GM18861 (cell line): ENCODE measurements around the gene ST3GAL2.
"Not testable (repeated sequence)": the region's sequence is repeated elsewhere in the genome, so short reads cannot be mapped to it uniquely, and the experiment has no call there.

Experiments
- ATAC-seq: cut with Tn5 transposase; IDR thresholded peaks from one replicate; pipeline ENCODE4 v1.9.1; 2021; ENCODE audit not compliant: unreplicated experiment

The ST3GAL2 gene

GRCh38 chr16:70419384-70420327 lies 19.2 kb downstream of the ST3GAL2 start:
- ATAC-seq, result no peak

DNA sequence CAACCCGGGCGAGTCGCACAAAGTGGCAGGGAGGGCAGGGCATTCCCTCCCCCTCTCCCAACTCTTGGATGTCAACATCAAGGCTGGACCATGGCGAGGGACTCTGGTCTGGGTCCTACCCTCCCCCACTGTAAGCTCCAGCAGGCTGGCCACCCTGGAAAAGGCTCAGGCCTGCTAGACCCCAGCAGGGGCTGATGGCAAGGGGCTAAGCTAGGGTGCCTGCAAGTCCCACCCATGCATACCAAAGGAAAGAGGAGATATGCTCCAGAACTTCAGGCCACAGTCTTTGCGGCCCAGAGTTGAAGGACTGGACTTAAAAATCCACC lies 19.9 kb downstream of the ST3GAL2 start:
- no peak for ATAC-seq

GRCh38 chr16:70418274-70418992 lies 20.5 kb downstream of the ST3GAL2 start:
- no peak for ATAC-seq

DNA sequence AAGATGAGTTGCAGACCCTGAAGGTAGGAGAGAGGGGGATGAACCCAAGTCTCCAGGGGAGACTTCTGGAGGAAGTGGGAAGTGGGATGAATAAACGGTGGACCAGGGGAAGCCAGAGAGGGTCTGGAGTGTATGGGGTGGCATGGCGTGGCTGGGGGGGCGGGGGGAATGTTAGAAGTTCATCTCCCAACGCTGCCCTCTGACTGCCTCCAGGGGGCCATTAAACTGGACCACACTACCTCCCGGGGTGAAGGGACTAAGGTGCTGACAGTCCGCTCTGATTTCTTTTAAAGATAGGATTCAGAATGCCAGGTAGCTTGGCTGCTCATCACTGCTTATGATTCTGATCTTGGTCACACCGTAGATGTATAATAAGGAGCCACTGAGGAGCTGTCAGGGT lies 21.2 kb downstream of the ST3GAL2 start:
- no peak for ATAC-seq

DNA sequence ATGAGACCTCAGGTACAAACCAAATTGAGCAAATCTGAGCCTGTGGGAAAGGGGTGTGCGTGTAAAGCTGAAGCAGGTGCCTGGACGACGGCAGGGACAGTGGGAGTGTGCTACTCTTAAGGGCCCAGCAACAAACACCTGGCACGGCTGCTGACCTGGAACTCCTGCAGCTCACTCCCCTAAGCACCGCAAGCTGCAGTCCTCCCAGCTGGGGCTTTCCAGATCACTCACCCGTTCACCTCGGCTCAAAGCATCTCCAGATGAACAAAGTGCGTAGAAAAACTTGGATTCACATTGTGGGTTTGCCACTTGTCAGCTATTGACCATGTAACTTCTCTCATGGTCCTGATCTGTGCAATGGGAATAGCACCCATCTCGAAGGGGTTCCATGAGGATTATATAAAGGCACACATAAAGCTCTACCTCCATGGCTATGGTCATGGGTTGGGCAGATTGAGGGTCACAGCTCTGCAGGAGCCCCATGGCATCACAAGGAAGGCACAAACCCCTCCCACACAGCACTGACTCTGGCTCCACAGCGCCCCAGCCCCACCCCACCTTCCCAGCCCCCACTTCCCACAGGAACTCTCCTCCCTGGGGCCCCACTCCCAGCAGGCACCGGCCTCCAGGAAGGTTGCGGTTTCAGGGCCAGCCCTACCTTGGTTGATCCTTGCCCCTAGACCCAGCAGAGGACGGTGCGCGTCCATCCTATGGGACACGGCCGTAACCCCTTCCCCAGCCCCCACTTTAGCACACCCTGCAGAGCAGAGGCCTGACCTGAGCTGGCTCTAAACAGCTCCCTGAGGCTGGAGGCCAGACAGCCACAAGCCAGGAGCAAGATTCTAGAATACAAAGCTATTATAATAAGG lies 21.9 kb downstream of the ST3GAL2 start:
- ATAC-seq, result peak; percentile 79

DNA sequence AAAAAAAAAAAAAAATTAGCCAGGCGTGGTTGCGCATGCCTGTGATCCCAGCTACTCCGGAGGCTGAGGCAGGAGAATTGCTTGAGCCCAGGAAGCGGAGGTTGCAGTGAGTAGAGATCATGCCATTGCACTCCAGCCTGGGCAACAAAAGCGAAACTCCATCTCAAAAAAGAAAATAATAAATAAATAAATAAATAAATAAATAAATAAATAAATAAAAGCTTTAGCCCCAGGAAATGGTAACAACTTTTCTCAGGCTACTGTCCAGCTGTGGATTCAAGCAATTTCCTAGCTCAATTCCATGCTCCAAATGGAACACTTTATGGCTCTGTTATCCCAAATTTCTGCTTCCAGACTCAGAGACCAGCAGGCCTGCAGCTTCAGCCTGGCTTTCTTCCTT lies 25.3 kb downstream of the ST3GAL2 start:
- not testable (repeated sequence) for ATAC-seq

GRCh38 chr16:70412385-70412784 lies 26.5 kb downstream of the ST3GAL2 start:
- no peak for ATAC-seq

DNA sequence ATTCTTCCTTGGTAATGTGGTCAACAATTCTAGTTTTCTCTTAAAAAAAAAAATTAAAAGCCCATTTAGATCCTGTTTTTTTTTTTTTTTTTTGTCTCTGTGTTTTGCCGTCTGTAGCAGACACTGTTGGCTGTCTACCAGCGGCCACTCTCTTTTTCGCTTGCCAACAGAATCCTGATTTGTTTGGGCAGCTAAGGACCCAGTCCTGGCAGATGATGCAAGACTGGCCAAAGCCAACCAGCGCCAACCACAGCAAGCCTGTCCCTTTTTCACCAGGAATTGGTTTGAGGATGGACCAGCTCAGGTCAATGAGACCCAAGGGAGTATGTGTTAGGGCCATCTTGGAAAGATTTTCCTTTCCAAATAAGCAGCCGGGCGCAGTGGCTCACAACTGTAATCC lies 28.2 kb downstream of the ST3GAL2 start:
- ATAC-seq, result no peak

DNA sequence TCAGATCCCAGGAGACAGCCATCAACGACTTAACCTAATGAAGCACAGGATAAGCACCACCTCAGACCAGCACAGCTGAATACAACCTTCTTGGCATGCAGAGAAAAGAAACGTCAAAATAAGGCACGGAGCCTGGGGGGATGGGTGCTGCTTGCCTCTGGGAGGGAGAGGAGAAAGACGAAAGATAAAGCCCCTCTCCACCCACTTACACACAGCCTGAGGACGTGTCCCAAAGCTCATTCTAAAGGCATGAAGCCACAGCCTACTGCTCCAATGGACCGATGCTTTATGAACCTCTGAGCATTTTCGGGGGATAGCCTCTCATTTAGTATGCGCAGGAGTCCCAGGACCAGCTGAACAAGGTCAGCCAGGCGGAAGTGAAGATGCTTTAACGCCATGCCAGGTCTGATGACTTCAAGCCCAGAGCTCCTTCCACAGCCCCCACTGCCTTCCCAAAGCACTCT lies 31.1 kb downstream of the ST3GAL2 start:
- no peak for ATAC-seq

DNA sequence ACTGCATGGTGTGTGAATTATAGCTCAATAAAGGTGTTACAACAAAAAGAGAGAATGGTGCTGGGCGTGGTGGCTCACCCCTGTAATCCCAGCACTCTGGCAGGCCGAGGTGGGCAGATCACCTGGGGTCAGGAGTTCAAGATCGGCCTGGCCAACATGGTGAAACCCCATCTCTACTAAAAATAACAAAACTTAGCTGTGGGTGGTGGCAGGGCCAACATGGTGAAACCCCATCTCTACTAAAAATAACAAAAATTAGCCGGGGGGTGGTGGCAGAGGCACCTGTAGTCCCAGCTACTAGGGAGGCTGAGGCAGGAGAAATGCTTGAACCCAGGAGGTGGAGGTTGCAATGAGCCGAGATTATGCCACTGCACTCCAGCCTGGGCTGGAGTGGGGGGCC lies 32.8 kb downstream of the ST3GAL2 start:
- ATAC-seq, result not testable (repeated sequence)

DNA sequence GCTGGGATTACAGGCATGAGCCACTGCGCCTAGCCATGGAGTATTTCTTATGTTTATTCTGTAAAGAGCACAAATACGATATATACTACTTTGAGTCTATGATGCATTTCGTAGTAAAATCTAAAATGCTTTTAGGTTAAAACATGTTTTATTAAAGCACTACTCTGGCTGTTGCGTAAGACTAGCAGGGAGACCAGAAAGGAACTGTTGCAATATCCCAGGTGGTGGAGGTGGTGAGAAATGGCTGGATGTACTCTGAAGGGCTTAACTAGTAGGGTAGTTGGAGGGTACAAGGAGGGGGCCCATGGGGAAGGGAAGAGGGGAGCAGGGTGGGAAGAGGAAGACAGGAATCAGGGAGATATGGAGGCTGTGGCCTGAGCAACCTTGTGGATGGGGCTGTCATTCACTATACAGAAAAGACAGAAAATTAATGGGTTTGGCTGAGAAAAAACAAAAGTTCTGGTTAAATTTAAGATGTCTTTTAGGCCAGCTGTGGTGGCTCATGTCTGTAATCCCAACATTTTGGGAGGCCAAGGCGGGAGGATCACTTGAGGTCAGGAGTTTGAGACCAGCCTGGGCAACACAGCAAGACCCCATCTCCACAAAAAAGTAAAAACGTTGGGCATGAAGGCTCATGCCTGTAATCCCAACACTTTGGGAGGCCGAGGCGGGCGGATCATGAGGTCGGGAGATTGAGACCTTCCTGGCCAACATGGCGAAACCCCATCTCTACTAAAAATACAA lies 35.8 kb downstream of the ST3GAL2 start:
- ATAC-seq, result no peak

DNA sequence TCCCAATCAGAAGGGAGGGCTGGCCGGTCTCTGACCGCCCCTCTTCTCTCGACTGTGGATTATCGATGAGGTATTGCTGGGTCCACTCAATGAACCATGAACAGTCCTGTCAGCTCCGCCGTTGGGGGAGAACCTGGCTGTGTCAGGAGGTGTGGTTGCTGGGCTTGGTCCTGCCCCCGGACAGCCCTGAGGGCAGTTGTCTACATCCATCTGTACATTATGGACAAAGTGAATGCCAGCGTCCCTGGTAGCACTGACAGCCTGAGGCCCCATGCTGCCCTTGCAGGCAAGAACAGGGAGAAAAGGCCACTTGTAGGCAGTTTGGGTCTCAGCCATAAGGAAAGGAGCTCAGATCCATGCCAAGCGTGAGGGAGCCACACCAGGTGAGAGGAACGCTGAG lies 38.9 kb downstream of the ST3GAL2 start:
- no peak for ATAC-seq

DNA sequence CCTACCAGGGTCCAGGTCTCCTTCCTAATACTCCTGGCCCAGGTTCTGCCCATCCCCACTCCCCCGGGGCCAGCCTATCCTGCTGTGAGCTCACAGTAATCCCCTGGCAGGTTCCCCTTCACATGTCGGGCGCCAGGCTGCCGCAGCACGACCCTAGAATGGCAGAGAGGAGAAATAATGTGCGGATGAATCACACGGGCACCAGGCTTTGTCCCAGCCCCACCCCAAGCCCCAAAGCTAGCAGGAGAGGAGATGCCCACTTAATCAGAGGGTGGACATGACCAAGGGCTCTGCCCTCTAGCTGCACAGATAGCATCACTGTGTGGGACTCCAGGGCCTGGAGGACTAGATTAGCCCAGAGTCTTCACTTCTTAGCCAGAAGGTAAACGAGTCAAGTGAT lies 39.5 kb downstream of the ST3GAL2 start:
- no peak for ATAC-seq

DNA sequence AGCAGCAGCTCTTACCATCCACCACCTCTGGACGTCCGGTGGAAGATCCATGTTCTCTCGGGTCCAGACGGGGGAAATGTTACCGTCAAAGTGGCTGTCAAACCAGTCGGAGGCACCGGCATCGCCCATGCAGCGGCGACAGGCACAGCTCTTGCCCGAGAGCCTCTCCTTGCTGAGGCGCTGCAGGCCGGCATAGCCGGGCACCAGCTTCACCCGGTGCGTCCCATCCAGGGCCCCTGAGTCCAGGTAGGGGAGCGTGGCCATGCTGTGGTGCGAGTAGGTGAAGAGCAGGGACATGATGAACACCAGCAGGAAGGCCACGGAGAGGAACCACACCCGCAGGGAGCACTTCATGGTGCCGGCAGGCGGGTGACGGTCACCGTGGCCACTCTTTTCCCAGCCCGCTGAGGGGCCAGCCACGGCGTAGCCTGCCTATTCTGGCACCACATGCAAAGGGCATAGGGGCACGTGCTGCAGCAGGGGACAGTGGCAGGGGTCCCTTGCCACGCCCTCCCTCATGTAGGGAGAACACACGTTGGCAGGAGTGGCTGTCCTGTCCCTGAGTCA lies 40.6 kb downstream of the ST3GAL2 start:
- ATAC-seq, result no peak

- ATAC-seq, result no peak
Measured at GRCh38 chr16:70396246-70396904, 42.5 kb downstream of the ST3GAL2 start.

GRCh38 chr16:70395345-70395901 lies 43.5 kb downstream of the ST3GAL2 start:
- no peak for ATAC-seq

DNA sequence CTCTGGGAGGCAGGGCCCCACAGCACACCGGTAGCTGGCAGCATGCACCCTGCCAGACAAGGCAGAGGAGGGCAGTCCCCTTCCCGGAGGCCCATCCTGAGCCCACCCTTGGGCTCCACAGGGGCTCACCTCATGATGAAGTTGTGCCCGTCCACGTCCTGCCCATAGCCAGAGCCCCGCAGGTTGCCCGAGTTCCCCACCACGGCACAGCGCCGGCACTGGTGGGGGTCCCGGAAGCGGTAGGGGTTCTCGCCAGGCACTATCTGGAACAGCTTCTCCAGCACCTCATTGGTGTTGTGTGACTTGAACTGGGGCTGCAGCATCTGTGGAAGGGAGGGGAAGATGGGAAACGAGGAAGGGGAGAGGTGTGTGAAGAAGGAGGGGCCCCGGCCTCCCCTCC lies 44.0 kb downstream of the ST3GAL2 start:
- no peak for ATAC-seq

DNA sequence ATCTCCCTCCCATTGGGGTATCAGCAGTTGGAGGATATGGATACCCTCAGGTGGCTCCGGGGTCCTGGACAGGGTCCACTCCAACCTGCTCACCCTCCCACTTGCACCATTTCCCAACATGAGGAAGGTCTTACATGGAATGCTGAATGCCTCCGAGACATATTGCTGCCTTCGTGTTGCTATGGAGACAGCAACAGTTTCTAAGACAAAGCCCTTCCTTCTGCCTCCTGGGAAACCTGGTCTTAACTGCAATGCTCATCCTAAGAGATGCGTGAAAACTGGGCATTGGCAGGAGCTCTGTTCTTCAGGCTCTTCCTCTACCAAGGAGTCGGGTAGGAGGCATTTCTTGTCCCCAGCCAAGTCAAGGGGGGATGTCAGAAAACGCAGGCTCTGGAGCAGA lies 45.2 kb downstream of the ST3GAL2 start:
- no peak for ATAC-seq

DNA sequence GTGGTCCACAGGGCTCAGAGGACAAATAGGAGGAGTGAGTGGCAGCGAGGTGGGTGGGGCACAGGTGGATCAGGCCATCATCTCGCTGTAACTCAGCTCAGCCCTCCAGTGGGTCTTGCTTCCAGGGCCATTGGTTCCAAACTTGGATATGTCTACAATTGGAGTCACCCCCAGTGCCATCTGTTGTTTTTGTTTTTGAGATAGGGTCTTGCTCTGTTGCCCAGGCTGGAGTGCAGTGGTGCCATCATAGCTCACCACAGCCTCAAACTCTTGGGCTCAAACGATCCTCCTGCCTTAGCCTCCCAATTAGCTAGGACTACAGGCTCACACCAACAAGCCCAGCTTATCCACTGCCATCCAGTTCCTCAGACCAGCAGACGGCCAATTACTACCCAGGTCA lies 46.3 kb downstream of the ST3GAL2 start:
- ATAC-seq, result no peak
